Measurements from ENCODE around the gene SLC9C2. TPM values are rescaled to one million over a fixed set of nuclear protein-coding genes. Genes with fewer than 3 reads are reported as not detected.

The SLC9C2 gene
- total RNA-seq, 1 experiment from 2014 or later: not detected

DNA sequence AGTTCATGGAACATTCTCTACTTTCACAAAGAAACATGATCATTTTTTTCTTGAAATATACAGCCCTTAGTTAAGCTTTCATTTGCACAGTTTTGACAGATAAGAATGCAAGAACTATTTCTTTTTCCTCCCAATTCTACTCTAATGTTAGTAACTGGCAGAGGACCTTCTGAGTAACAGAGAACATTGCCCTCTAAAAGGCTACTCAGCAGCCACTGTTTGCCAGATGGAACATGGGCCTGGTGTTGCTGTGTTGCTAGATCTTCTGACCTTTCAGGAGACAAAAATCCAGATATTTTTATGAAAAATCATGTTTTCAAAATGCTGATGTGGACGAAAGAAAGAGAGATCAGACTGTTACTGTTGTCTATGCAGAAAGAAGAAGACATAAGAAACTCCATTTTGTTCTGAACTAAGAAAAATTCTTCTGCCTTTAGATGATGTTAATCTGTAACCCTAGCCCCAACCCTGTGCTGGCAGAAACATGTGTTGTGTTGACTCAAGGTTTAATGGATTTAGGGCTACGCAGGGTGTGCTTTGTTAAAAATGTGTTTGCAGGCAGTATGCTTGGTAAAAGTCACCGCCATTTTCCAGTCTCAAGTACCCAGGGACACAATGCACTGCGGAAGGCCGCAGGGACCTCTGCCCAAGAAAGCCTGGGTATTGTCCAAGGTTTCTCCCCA lies 128.6 kb downstream of the SLC9C2 start:
- Histone ChIP-seq H2AK5ac (ENCODE audit: insufficient read length, low read length) (no peak overlapping the region), H4K20me1 (ENCODE audit: control insufficient read depth, insufficient read depth, insufficient read length) (no peaks in the 10 kb centered on the region), H4K91ac (ENCODE audit: insufficient read length, low read depth, low read length) (no peak overlapping the region), H3K9me3 (ENCODE audit: control insufficient read depth, low read depth, low read length) (peaks cover 8% of the 10 kb centered on the region), H2AFZ (ENCODE audit: low read length) (no peak overlapping the region), H4K5ac (ENCODE audit: insufficient read length, low read depth, low read length) (no peak overlapping the region), H3K27me3 (ENCODE audit: insufficient read depth, low read length) (no peaks in the 10 kb centered on the region), H3K23me2 (ENCODE audit: insufficient read length, low read depth, low read length, poor library complexity, severe bottlenecking) (peaks cover 18% of the 10 kb centered on the region), H2BK12ac (ENCODE audit: insufficient read length, low read depth, low read length) (no peak overlapping the region), H3K4me2 (ENCODE audit: insufficient read depth, insufficient read length, low read length) (no peak overlapping the region), H3K27ac (ENCODE audit: insufficient read length, low read depth, low read length) (no peak overlapping the region), H3K56ac (ENCODE audit: insufficient read length, low read depth, low read length) (no peak overlapping the region), H3T11ph (ENCODE audit: low read length) (no peak overlapping the region), H3K18ac (ENCODE audit: insufficient read length, low read depth, low read length) (no peak overlapping the region), H2BK20ac (ENCODE audit: low read depth, low read length, poor library complexity, severe bottlenecking) (no peak overlapping the region), H3K14ac (ENCODE audit: insufficient read depth, low read length) (no peak overlapping the region), H3K79me2 (ENCODE audit: insufficient read depth, low read length) (peaks cover 20% of the 10 kb centered on the region; the same call in 1 of the 2 replicates), H3K79me1 (ENCODE audit: insufficient read depth, low read depth, low read length, poor library complexity, severe bottlenecking) (no peaks in the 10 kb centered on the region), H3K4ac (ENCODE audit: low read depth, low read length) (no peak overlapping the region), H2BK15ac (ENCODE audit: low read depth, low read length) (no peak overlapping the region), H4K8ac (replicated peaks; ENCODE audit: insufficient read length, low read depth, low read length) (no peak overlapping the region), H3K23ac (ENCODE audit: insufficient read length, low read depth, low read length) (no peak overlapping the region), H3K9ac (ENCODE audit: extremely low read depth, insufficient read length, low read length) (no peak overlapping the region), H2BK120ac (ENCODE audit: low read depth, low read length, poor library complexity, severe bottlenecking) (no peak overlapping the region), H3K4me1 (ENCODE audit: insufficient read depth, low read length) (no peaks in the 10 kb centered on the region; the same call in 1 of the 2 replicates), H2BK5ac (ENCODE audit: insufficient read length, low read length) (no peak overlapping the region)
- TF ChIP-seq, protein P1, sequence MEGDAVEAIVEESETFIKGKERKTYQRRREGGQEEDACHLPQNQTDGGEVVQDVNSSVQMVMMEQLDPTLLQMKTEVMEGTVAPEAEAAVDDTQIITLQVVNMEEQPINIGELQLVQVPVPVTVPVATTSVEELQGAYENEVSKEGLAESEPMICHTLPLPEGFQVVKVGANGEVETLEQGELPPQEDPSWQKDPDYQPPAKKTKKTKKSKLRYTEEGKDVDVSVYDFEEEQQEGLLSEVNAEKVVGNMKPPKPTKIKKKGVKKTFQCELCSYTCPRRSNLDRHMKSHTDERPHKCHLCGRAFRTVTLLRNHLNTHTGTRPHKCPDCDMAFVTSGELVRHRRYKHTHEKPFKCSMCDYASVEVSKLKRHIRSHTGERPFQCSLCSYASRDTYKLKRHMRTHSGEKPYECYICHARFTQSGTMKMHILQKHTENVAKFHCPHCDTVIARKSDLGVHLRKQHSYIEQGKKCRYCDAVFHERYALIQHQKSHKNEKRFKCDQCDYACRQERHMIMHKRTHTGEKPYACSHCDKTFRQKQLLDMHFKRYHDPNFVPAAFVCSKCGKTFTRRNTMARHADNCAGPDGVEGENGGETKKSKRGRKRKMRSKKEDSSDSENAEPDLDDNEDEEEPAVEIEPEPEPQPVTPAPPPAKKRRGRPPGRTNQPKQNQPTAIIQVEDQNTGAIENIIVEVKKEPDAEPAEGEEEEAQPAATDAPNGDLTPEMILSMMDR (conservative IDR thresholded peaks at IDR 0.05): no peak
- Mint-ChIP-seq H3K4me1 (peaks cover 24 to 36% of the 10 kb centered on the region in 2 experiments), H3K36me3 (ENCODE audit: insufficient read depth in 1 of 3, low read depth in 3 of 3) (peaks cover 35 to 58% (median 42%) of the 10 kb centered on the region in 3 experiments), H3K4me3 (no peak overlapping the region), H3K27me3 (ENCODE audit: low read depth) (no peaks in the 10 kb centered on the region), H3K27ac (peak overlapping the region in 2 of 3 experiments; percentile 44 to 65; a peak in 1 of 7 replicates), H3K9me3 (peaks cover 30% of the 10 kb centered on the region in 2 experiments)
- no CpG with 5 or more reads among the region's 5 CpGs for WGBS (ENCODE audit: extremely low coverage, insufficient read length, low lambda C conversion rate)
- DNase-seq: no peak
